ENCODE data around the gene C1orf159.

The C1orf159 gene

DNA sequence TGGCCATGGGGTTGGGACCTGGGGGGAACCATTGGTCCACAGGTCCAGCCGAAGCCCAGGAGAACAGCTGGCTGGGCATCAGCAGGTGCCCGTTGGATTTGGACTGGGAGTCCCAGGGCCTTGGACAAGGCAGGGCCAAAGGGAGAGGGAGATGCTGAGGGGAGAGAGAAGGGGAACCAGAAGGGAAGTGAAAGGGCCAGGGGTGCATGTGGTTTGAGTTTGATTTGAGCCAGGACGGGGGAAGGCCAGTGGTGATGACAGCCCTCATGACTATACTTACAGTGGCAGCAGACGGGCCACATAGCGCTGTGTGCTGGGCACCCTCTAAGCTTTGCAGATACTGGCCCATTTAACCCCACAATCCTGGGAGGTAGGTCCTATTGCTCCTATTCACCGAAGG lies 77.2 kb downstream of the C1orf159 start:
- Histone ChIP-seq H3K36me3 (ENCODE audit: control insufficient read depth, insufficient read depth, low read length) (no peaks in the 10 kb centered on the region; the same call in 1 of the 2 replicates), H3K27me3 (replicated peaks; ENCODE audit: control insufficient read depth, insufficient read depth, low read length) (no peaks in the 10 kb centered on the region), H3K4me3 (replicated peaks; ENCODE audit: low read depth, low read length) (peak overlapping the region; percentile 20; the same call in 1 of the 2 replicates)
- TF ChIP-seq, protein P1, sequence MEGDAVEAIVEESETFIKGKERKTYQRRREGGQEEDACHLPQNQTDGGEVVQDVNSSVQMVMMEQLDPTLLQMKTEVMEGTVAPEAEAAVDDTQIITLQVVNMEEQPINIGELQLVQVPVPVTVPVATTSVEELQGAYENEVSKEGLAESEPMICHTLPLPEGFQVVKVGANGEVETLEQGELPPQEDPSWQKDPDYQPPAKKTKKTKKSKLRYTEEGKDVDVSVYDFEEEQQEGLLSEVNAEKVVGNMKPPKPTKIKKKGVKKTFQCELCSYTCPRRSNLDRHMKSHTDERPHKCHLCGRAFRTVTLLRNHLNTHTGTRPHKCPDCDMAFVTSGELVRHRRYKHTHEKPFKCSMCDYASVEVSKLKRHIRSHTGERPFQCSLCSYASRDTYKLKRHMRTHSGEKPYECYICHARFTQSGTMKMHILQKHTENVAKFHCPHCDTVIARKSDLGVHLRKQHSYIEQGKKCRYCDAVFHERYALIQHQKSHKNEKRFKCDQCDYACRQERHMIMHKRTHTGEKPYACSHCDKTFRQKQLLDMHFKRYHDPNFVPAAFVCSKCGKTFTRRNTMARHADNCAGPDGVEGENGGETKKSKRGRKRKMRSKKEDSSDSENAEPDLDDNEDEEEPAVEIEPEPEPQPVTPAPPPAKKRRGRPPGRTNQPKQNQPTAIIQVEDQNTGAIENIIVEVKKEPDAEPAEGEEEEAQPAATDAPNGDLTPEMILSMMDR (IDR thresholded peaks at IDR 0.05; ENCODE audit: insufficient read depth, low read length, poor library complexity, severe bottlenecking) = no peak
- no peak for DNase-seq (ENCODE audit: extremely low read depth, insufficient read length)

GRCh38 chr1:1037366-1038327 lies 78.2 kb downstream of the C1orf159 start:
- H3K27me3 ChIP-seq (replicated peaks; ENCODE audit: control insufficient read depth, insufficient read depth, low read length) = no peaks in the 10 kb centered on the region
- TF ChIP-seq, protein P1 (IDR thresholded peaks at IDR 0.05; ENCODE audit: insufficient read depth, low read length, poor library complexity, severe bottlenecking) = no peak
- H3K36me3 ChIP-seq (ENCODE audit: control insufficient read depth, insufficient read depth, low read length) = no peaks in the 10 kb centered on the region
- no peak for DNase-seq (ENCODE audit: extremely low read depth, insufficient read length)
- H3K4me3 ChIP-seq (replicated peaks; ENCODE audit: low read depth, low read length) = no peak overlapping the region

DNA sequence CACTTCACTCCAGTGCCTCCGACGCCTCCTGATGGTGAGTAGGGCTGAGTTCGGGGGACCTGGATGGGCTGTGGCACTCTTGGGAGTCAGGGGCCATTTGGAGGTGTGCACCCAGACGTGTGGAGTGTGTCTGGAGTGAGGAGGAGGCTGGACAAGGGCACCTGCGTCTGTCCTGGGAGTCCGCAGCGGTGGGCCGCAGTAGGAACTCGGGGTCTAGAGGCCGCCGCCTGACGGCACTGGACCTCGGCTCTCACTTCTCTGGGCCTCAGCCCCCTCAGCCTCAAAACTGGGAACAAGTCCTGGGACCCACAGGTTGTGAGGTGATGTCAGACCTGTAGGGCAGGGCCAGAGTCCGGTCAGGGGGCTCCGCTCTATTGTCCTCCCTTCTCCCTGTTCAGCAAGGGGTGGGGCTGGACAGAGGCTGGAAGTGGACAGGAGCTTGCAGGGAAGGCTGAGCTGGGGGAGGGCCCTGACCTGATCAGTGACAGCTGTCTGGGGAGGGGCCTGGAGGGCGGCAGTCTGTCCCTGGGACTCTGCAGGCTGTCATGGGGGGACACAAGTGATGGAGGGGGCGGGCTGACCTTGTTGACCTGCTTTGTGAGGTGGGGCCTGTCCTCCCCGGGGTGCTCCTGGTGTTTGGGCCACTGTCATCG lies 80.5 kb downstream of the C1orf159 start:
- no peak overlapping the region for H3K4me3 ChIP-seq (replicated peaks; ENCODE audit: low read depth, low read length)
- TF ChIP-seq, protein P1 (IDR thresholded peaks at IDR 0.05; ENCODE audit: insufficient read depth, low read length, poor library complexity, severe bottlenecking) = no peak
- no peaks in the 10 kb centered on the region for H3K27me3 ChIP-seq (replicated peaks; ENCODE audit: control insufficient read depth, insufficient read depth, low read length)
- DNase-seq (ENCODE audit: extremely low read depth, insufficient read length) = no peak
- no peaks in the 10 kb centered on the region for H3K36me3 ChIP-seq (ENCODE audit: control insufficient read depth, insufficient read depth, low read length)

- DNase-seq (ENCODE audit: extremely low read depth, insufficient read length) = no peak
Measured at GRCh38 chr1:1034439-1034781, 81.5 kb downstream of the C1orf159 start.

GRCh38 chr1:1033731-1034438 lies 82.0 kb downstream of the C1orf159 start:
- H3K36me3 ChIP-seq (ENCODE audit: control insufficient read depth, insufficient read depth, low read length) = no peaks in the 10 kb centered on the region
- H3K27me3 ChIP-seq (replicated peaks; ENCODE audit: control insufficient read depth, insufficient read depth, low read length) = no peaks in the 10 kb centered on the region
- TF ChIP-seq, protein P1 (IDR thresholded peaks at IDR 0.05; ENCODE audit: insufficient read depth, low read length, poor library complexity, severe bottlenecking) = no peak
- no peak for DNase-seq (ENCODE audit: extremely low read depth, insufficient read length)
- peak overlapping the region; percentile 44 for H3K4me3 ChIP-seq (replicated peaks; ENCODE audit: low read depth, low read length)

More at GRCh38 chr1:1034439-1034781, 81.5 kb downstream of the C1orf159 start:
- TF ChIP-seq, protein P1 (IDR thresholded peaks at IDR 0.05; ENCODE audit: insufficient read depth, low read length, poor library complexity, severe bottlenecking) = no peak
- Histone ChIP-seq H3K4me3 (replicated peaks; ENCODE audit: low read depth, low read length) (no peak overlapping the region), H3K36me3 (ENCODE audit: control insufficient read depth, insufficient read depth, low read length) (no peaks in the 10 kb centered on the region), H3K27me3 (replicated peaks; ENCODE audit: control insufficient read depth, insufficient read depth, low read length) (no peaks in the 10 kb centered on the region)
